Airway epithelial cell (primary cell): Measurements from ENCODE around the gene ARHGAP32. TPM values are rescaled to one million over a fixed set of nuclear protein-coding genes. Genes with fewer than 3 reads are reported as not detected.

Experiments used
- total RNA-seq: library from RNA; depleted of rRNA; stranded (reverse); fragments of >200 nt; gene quantifications from 2 replicates; pipeline ENCODE4 v1.2.3, GENCODE V29; 2015

The ARHGAP32 gene
- total RNA-seq = 23.8 and 30.1 TPM in 2 replicates

DNA sequence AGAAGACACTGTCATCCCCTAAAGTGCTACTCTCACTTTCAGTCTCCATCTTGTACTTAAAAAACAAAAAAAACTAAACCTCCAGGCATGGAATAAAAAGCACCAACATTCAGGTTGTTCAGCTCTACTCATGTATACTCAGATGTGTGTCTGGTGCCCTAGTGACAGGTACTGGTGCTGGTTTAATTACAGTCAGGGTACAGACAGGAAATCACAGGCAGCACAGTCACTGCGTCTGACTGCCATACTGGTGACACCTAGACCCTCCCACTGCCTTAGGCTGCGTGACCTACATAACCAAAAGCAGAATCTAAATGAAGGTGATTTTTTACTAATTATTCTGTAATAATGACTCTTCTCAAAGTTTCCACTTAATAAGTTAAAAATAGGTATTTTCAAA is at the start of gene ARHGAP32:
Gene ARHGAP32 (minus strand): TSS at position 176 of the 400 bp plus-strand sequence. CDS start 127 bp downstream, at position 49.

GRCh38 chr11:128942817-128943427 is 249.2 kb downstream of the ARHGAP32 start, which contains the start of gene TP53AIP1:
TP53AIP1 (minus strand) TSS chr11:128942871; CDS start chr11:128937818, 5,053 bp downstream.

Other genes with a start within 250 kb of the ARHGAP32 start
- 0.98 and 2.6 TPM in 2 replicates for gene TP53AIP1, start 249.5 kb downstream of the ARHGAP32 start, total RNA-seq
- 25.7 and 30.1 TPM in 2 replicates for gene BARX2, start 183.5 kb upstream of the ARHGAP32 start, total RNA-seq